HepG2 (cell line): ENCODE data around the gene ANKRA2. TPM values are rescaled to one million over a fixed set of nuclear protein-coding genes. Genes with fewer than 3 reads are reported as not detected.

Experiments
- ATAC-seq: fragments of 200-7000 bp; cut with Tn5 transposase; 3 replicates; pipeline ENCODE4 v1.9.1; 2020; ENCODE audit warnings: mild to moderate bottlenecking, moderate library complexity
- BruUV-seq: library from RNA; stranded (reverse); fragments of 400-500 nt; replicated peaks from 2 replicates; lab custom pipeline; 2021; lab: Mats Ljungman, UMichigan
- CTCF ChIA-PET: fragments of 300-600 bp; formaldehyde crosslinking; extraction: SDS; loops from one replicate; lab custom pipeline; 2021; ENCODE audit warnings: low total read pairs, inconsistent platforms, low intra/inter-chr PET ratio; lab: Yijun Ruan, JAX
- POLR2A ChIA-PET: fragments of 350-600 bp; sonication (Branson Sonifier 250); formaldehyde crosslinking; loops from one replicate; lab custom pipeline; 2020; ENCODE audit warnings: antibody characterized with exemption, inconsistent platforms; lab: Yijun Ruan, JAX
- DNase-seq: peaks from one replicate; pipeline ENCODE4 v3.0.0-alpha.2; 2015; ENCODE audit warnings: low spot score
- FAIRE-seq: peaks from 3 replicates; lab custom pipeline; 2011; peaks lifted over from hg19 to GRCh38; lab: Jason Lieb, UNC
- H2AFZ ChIP-seq: one replicate; pipeline ENCODE4 v1.6.1; 2011; ENCODE audit warnings: low read length, inconsistent platforms
- H3K27ac ChIP-seq: fragments of 300-600 bp; 3 replicates; pipeline ENCODE4 v1.8.0; 2011; ENCODE audit warnings: mixed run types, mild to moderate bottlenecking, mixed read lengths, low read length, inconsistent platforms; ENCODE audit not compliant: insufficient read depth; ENCODE audit errors: extremely low read length
- H3K27me3 ChIP-seq, 2 experiments: fragments of 200-600 bp in 1 of 2; 2 replicates in 1 of 2; 3 replicates in 1 of 2; pipeline versions ENCODE4 v1.6.0 to v1.8.0; 2011; ENCODE audit warnings: low read length in 2 of 2, mild to moderate bottlenecking in 2 of 2, moderate library complexity in 2 of 2, inconsistent platforms in 1 of 2; ENCODE audit not compliant: insufficient read depth in 2 of 2, control insufficient read depth in 1 of 2
- H3K36me3 ChIP-seq, 2 experiments: fragments of 200-600 bp in 1 of 2; replicated peaks in 1 of 2; 2 replicates in 1 of 2; 3 replicates in 1 of 2; pipeline versions ENCODE4 v1.5.1 to v1.8.0; 2011; ENCODE audit warnings: low read length in 2 of 2, inconsistent platforms in 1 of 2; ENCODE audit not compliant: insufficient read depth in 2 of 2, control insufficient read depth in 1 of 2
- H3K4me1 ChIP-seq: 2 replicates; pipeline ENCODE4 v1.5.1; 2012; ENCODE audit warnings: low read length, inconsistent platforms; ENCODE audit not compliant: insufficient read depth
- H3K4me2 ChIP-seq: 2 replicates; pipeline ENCODE4 v1.6.0; 2011; ENCODE audit warnings: low read depth, low read length, inconsistent platforms
- H3K4me3 ChIP-seq, 3 experiments: fragments of 200-600 bp in 1 of 3; sonication (generic), shearing (Covaris generic) in 1 of 3; replicated peaks in 1 of 3; 2 replicates each; pipeline ENCODE4 v1.5.1; 2011 to 2016; ENCODE audit warnings: low read length in 3 of 3, inconsistent platforms in 2 of 3, low read depth in 2 of 3, mild to moderate bottlenecking in 2 of 3, control low read depth in 1 of 3, mixed read lengths in 1 of 3; ENCODE audit not compliant: insufficient read depth in 1 of 3
- H3K79me2 ChIP-seq: one replicate; pipeline ENCODE4 v1.6.1; 2011; ENCODE audit warnings: low read length, inconsistent platforms; ENCODE audit not compliant: insufficient read depth
- H3K9ac ChIP-seq: 2 replicates; pipeline ENCODE4 v1.6.0; 2011; ENCODE audit warnings: mild to moderate bottlenecking, low read depth, low read length, inconsistent platforms; ENCODE audit not compliant: insufficient read depth
- H3K9me3 ChIP-seq: 2 replicates; pipeline ENCODE4 v1.5.1; 2012; ENCODE audit warnings: mild to moderate bottlenecking, low read length
- H4K20me1 ChIP-seq: 2 replicates; pipeline ENCODE4 v1.6.0; 2011; ENCODE audit warnings: inconsistent platforms, mild to moderate bottlenecking, low read length, moderate library complexity; ENCODE audit not compliant: insufficient read depth
- AHR ChIP-seq: IDR thresholded peaks from 2 replicates; pipeline ENCODE4 v1.6.1; 2018; ENCODE audit warnings: missing genetic modification reagents, missing compliant biosample characterization
- ATAD3A ChIP-seq: sonication (generic); formaldehyde crosslinking; IDR thresholded peaks from 2 replicates; pipeline ENCODE4 v1.4.0; 2020; ENCODE audit warnings: missing genetic modification reagents
- ATF7-NPFF ChIP-seq: sonication (generic); formaldehyde crosslinking; IDR thresholded peaks from 2 replicates; pipeline ENCODE4 v1.8.1; 2023; ENCODE audit warnings: mild to moderate bottlenecking, low read depth, missing genetic modification reagents, moderate library complexity
- LCORL ChIP-seq, 2 experiments: fragments of 450-650 bp in 1 of 2; sonication (generic) in 1 of 2; formaldehyde crosslinking in 1 of 2; IDR thresholded peaks; 2 replicates each; pipeline versions ENCODE4 v1.5.0 to v1.6.1; 2017 to 2020; ENCODE audit warnings: antibody characterized with exemption in 1 of 2, missing genetic modification reagents in 1 of 2
- MLLT10 ChIP-seq: sonication (generic); formaldehyde crosslinking; IDR thresholded peaks from 2 replicates; pipeline ENCODE4 v1.4.0; 2020; ENCODE audit warnings: missing genetic modification reagents
- PHB2 ChIP-seq: fragments of 450-650 bp; IDR thresholded peaks from 2 replicates; pipeline ENCODE4 v1.6.1; 2018; ENCODE audit not compliant: partially characterized antibody
- PRDM4 ChIP-seq: sonication (generic); formaldehyde crosslinking; IDR thresholded peaks from 2 replicates; pipeline ENCODE4 v1.9.0; 2021; ENCODE audit warnings: missing genetic modification reagents, borderline replicate concordance
- TBX3 ChIP-seq: fragments of 450-650 bp; IDR thresholded peaks from 2 replicates; pipeline ENCODE4 v1.6.1; 2017; ENCODE audit warnings: antibody characterized with exemption, mild to moderate bottlenecking, inconsistent platforms, borderline replicate concordance
- WIZ ChIP-seq: sonication (generic); formaldehyde crosslinking; IDR thresholded peaks from 2 replicates; pipeline ENCODE4 v1.5.1; 2020; ENCODE audit warnings: mild to moderate bottlenecking, missing genetic modification reagents
- ZBTB20 ChIP-seq: sonication (generic); formaldehyde crosslinking; IDR thresholded peaks from 2 replicates; pipeline ENCODE4 v1.8.1; 2023; ENCODE audit warnings: missing genetic modification reagents, low read depth, mild to moderate bottlenecking, borderline replicate concordance
- ZNF569 ChIP-seq: sonication (generic); formaldehyde crosslinking; IDR thresholded peaks from 2 replicates; pipeline ENCODE4 v1.5.0; 2020; ENCODE audit warnings: mild to moderate bottlenecking, missing genetic modification reagents, moderate library complexity, borderline replicate concordance
- ZNF605 ChIP-seq: sonication (generic); formaldehyde crosslinking; IDR thresholded peaks from 2 replicates; pipeline ENCODE4 v1.8.0; 2022; ENCODE audit warnings: mild to moderate bottlenecking, missing genetic modification reagents
- ZNF749 ChIP-seq: sonication (generic); formaldehyde crosslinking; IDR thresholded peaks from 2 replicates; pipeline ENCODE4 v1.8.0; 2022; ENCODE audit warnings: mild to moderate bottlenecking, missing genetic modification reagents, moderate library complexity, borderline replicate concordance
- ZNF841 ChIP-seq: sonication (generic); formaldehyde crosslinking; IDR thresholded peaks from 2 replicates; pipeline ENCODE4 v1.8.1; 2023; ENCODE audit warnings: missing genetic modification reagents, borderline replicate concordance
- WGBS: methylation state at CpG from one replicate; pipeline ENCODE4 v1.1.6; 2017; ENCODE audit warnings: low lambda C conversion rate; 5-methylcytosine and 5-hydroxymethylcytosine counted together
- in situ Hi-C: cut with HindIII; loops from 2 replicates; pipeline ENCODE4 v1.10.0; 2017; ENCODE audit warnings: low pct_unique_long_range_greater_than_20kb; ENCODE audit not compliant: extremely low pct_ligation_motif_present
- intact Hi-C: fragments of 100-400 bp; cut with micrococcal nuclease; formaldehyde crosslinking; loops from one replicate; pipeline ENCODE4 v1.10.0; 2022; ENCODE audit not compliant: unreplicated experiment
- polyA plus RNA-seq, 8 experiments: library from polyadenylated mRNA; depleted of rRNA in 3 of 8; stranded (reverse) in 7 of 8; unstranded in 1 of 8; fragments of >200 nt; fragmentation: Illumina TruSeq in 4 of 8; extraction: Trizol in 4 of 8; gene quantifications; 2 replicates each; pipeline versions ENCODE4 v1.2.1 to v1.2.3, GENCODE V29; 2011 to 2016; ENCODE audit warnings: low read depth in 4 of 8, missing spikeins in 1 of 8, mixed read lengths in 1 of 8; ENCODE audit not compliant: insufficient read depth in 1 of 8
- total RNA-seq, 5 experiments: library from RNA; depleted of rRNA; stranded (reverse); fragments of >200 nt; fragmentation: Illumina TruSeq; extraction: Trizol; gene quantifications; 2 replicates each; pipeline ENCODE4 v1.2.3, GENCODE V29; 2016; ENCODE audit warnings: low read depth in 1 of 5

ANKRA2 gene
- total and polyA plus RNA-seq, 2 of the 13 experiments (the other 11 are each of a cell fraction or from before 2014, with no cell fraction given) = 23.6 to 33.6 TPM

- Histone ChIP-seq H3K36me3 (no peaks in the 10 kb centered on the region), H3K9ac (no peak overlapping the region), H3K79me2 (no peaks in the 10 kb centered on the region), H3K4me1 (peaks cover 9% of the 10 kb centered on the region), H3K4me2 (no peak overlapping the region), H2AFZ (no peak overlapping the region), H3K27ac (no peak overlapping the region), H3K9me3 (no peaks in the 10 kb centered on the region), H4K20me1 (no peaks in the 10 kb centered on the region), H3K4me3 (no peak overlapping the region), H3K27me3 (no peaks in the 10 kb centered on the region; a peak in 1 of 5 replicates)
- no peak for DNase-seq
- CTCF ChIA-PET = no interaction called here
- ATAC-seq = no peak
- in situ Hi-C loops (loop anchor here (5.0 kb wide), 1 partner anchor 204 kb away; no protein-coding TSS in a partner anchor), intact Hi-C loops (no loop called here)
- 45% methylated on average over 1 of the region's 1 CpG for WGBS
- POLR2A ChIA-PET = no interaction called here
- FAIRE-seq = no peak
- TF ChIP-seq LCORL (IDR thresholded peaks at IDR 0.05) (no peak), LCORL (CRISPR knock-in tag; IDR thresholded peaks at IDR 0.05) (no peak), ZBTB20 (CRISPR knock-in tag) (no peak), ATF7-NPFF (no peak), ATAD3A (no peak), MLLT10 (no peak), ZNF749 (CRISPR knock-in tag) (no peak), ZNF841 (CRISPR knock-in tag) (no peak), AHR (CRISPR knock-in tag) (no peak), WIZ (CRISPR knock-in tag) (no peak), TBX3 (no peak), ZNF605 (no peak), ZNF569 (CRISPR knock-in tag) (no peak), PRDM4 (CRISPR knock-in tag) (no peak), PHB2 (no peak)
- no TSS peak for BruUV-seq
These were observed 22.5 kb upstream of the ANKRA2 start for GRCh38 chr5:73587923-73588322.
